Esophagus muscularis mucosa (tissue), 4 donors: ENCODE results near the gene TSTD2.

Experiments
- EP300 ChIP-seq: sonication (generic); formaldehyde crosslinking; IDR thresholded peaks from one replicate; pipeline ENCODE4 v1.6.1; 2017; ENCODE audit warnings: antibody characterized with exemption
- POLR2A ChIP-seq: fragments of 450-650 bp; IDR thresholded peaks from one replicate; pipeline ENCODE4 v1.6.1; 2017; ENCODE audit warnings: antibody characterized with exemption, moderate library complexity, mild to moderate bottlenecking, low read depth
- POLR2AphosphoS5 ChIP-seq, 2 donors: sonication (generic); formaldehyde crosslinking; IDR thresholded peaks; one replicate each; pipeline ENCODE4 v1.6.1; 2017; ENCODE audit warnings: antibody characterized with exemption in 2 of 2
- TF ChIP-seq, protein P1 (sequence below), 3 experiments: fragments of 200-600 bp in 2 of 3; fragments of 450-650 bp in 1 of 3; sonication (generic) in 2 of 3; IDR thresholded peaks; one replicate each; pipeline ENCODE4 v1.5.1; 2017 to 2019; ENCODE audit warnings: antibody characterized with exemption in 3 of 3, mild to moderate bottlenecking in 2 of 3, moderate library complexity in 1 of 3

GRCh38 chr9:97675655-97676054 is 42.5 kb upstream of the TSTD2 start:
- TF ChIP-seq EP300 (no peak), POLR2A (no peak), POLR2AphosphoS5 (IDR thresholded peaks at IDR 0.05) (no peak)
- TF ChIP-seq, protein P1, sequence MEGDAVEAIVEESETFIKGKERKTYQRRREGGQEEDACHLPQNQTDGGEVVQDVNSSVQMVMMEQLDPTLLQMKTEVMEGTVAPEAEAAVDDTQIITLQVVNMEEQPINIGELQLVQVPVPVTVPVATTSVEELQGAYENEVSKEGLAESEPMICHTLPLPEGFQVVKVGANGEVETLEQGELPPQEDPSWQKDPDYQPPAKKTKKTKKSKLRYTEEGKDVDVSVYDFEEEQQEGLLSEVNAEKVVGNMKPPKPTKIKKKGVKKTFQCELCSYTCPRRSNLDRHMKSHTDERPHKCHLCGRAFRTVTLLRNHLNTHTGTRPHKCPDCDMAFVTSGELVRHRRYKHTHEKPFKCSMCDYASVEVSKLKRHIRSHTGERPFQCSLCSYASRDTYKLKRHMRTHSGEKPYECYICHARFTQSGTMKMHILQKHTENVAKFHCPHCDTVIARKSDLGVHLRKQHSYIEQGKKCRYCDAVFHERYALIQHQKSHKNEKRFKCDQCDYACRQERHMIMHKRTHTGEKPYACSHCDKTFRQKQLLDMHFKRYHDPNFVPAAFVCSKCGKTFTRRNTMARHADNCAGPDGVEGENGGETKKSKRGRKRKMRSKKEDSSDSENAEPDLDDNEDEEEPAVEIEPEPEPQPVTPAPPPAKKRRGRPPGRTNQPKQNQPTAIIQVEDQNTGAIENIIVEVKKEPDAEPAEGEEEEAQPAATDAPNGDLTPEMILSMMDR (IDR thresholded peaks at IDR 0.05) = no peak
